GDM1 (cell line): ENCODE measurements around the gene DRAP1.
A peak's percentile ranks its signal among the peaks of the same experiment; 100 is the strongest.

Experiments used
- DNase-seq: peaks from one replicate; lab custom pipeline; 2025; lab: John Stamatoyannopoulos, UW

The DRAP1 gene

DNA sequence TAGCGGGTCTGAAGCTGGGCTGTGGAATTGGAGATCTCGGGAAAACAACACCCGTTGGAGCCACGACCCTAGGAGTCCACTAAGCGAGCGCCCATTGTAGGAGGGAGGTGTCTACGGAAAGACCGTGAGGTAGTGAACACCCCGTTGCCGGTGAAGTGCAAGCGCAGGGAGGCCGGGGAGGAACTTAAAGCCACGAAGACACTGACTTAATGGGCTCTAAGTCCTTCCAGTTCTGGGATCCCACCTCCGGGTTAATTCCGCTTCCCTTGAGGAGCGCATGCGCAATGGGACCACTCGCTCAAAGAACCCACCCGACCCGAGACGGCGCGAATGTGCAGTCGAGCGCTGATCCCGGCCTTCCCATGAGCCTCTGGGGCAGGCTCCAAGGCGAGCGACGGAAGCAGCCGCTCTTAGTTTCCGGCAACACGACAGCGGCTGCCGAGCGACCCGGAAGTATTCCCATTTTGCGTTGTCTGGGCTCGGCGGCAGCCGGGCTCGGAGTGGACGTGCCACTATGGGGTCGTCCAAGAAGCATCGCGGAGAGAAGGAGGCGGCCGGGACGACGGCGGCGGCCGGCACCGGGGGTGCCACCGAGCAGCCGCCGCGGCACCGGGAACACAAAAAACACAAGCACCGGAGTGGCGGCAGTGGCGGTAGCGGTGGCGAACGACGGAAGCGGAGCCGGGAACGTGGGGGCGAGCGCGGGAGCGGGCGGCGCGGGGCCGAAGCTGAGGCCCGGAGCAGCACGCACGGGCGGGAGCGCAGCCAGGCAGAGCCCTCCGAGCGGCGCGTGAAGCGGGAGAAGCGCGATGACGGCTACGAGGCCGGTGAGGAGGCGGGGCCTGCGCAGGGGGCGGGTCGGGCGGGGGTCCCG lies 42.3 kb downstream of the DRAP1 start, which contains the start of gene SART1:
SART1 (plus strand) TSS at position 468 of the 874 bp plus-strand sequence; CDS start at position 515, 47 bp downstream.
- DNase-seq: peak; percentile 99

DNA sequence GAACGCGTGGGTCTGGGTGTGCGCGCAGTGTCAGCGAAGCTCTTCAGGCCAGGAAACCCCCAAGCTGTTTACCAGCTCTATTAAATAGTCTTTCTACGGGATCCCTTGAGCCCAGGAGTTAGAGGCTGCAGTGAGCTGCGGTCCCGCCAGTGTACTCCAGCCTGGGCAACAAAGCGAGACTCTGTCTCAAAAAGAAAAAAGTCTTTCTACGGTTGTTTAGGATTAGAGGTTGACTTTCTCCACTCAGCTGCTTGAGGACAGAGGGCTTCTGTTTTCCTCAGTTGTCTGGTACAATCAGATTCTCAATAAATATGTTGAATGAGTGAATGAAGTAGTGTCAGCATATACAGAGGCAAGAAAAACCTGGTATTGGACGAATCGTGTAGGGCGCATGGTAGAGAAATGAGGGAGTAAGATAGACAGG lies 42.9 kb downstream of the DRAP1 start:
- no peak for DNase-seq

- no peak for DNase-seq
These were observed 45.7 kb downstream of the DRAP1 start for GRCh38 chr11:65964906-65965305.

DNA sequence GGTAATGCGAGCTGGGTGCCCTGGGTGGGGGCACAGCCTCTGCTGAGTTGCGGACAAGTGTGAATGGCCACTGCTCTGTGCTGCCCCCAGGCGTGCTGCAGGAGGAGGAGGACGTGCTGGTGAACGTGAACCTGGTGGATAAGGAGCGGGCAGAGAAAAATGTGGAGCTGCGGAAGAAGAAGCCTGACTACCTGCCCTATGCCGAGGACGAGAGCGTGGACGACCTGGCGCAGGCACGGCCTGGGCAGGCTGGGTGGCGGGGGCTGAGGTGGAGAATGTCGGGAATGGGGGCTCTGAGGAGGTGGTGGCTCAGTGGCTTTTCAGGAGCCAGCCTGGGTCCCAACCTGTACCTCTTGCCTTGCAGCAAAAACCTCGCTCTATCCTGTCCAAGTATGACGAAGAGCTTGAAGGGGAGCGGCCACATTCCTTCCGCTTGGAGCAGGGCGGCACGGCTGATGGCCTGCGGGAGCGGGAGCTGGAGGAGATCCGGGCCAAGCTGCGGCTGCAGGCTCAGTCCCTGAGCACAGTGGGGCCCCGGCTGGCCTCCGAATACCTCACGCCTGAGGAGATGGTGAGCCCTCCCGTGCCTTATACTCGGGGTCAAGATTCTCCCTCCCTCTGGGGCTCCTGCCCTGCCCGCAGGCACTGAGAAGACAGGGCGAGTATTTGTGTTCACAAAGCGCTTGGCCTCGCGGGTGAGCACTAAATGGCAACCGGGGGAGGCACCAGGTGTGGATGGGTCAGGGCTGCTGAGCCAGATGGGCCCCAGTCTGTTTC lies 46.9 kb downstream of the DRAP1 start:
- no peak for DNase-seq

GRCh38 chr11:65967329-65967934 lies 48.2 kb downstream of the DRAP1 start:
- no peak for DNase-seq

- DNase-seq: no peak
These were observed 49.6 kb downstream of the DRAP1 start for GRCh38 chr11:65968600-65969482.
